HG03439 (cell line): ENCODE data around the gene EHD3.

Experiments used
- ATAC-seq: cut with Tn5 transposase; IDR thresholded peaks from one replicate; pipeline ENCODE4 v1.9.1; 2021; ENCODE audit warnings: mild to moderate bottlenecking, moderate library complexity; ENCODE audit not compliant: unreplicated experiment

EHD3 gene

GRCh38 chr2:31233741-31234682, at the start of gene EHD3:
TSS of gene EHD3 (plus strand) at chr2:31234152. CDS start at chr2:31234622, 470 bp downstream.
- peak; percentile 96 for ATAC-seq

GRCh38 chr2:31187166-31187565, 46.8 kb upstream of the EHD3 start:
- no peak for ATAC-seq

- ATAC-seq: no peak
Observed at GRCh38 chr2:31188131-31188530, 45.8 kb upstream of the EHD3 start.

- ATAC-seq: no peak
Observed at GRCh38 chr2:31189141-31189540, 44.8 kb upstream of the EHD3 start.

GRCh38 chr2:31190188-31190587, 43.8 kb upstream of the EHD3 start:
- no peak for ATAC-seq

GRCh38 chr2:31191931-31192330, 42.0 kb upstream of the EHD3 start:
- no peak for ATAC-seq

- ATAC-seq: no peak
Observed at GRCh38 chr2:31192396-31192795, 41.6 kb upstream of the EHD3 start.

- ATAC-seq: no peak
Observed at GRCh38 chr2:31192851-31193392, 41.0 kb upstream of the EHD3 start.

GRCh38 chr2:31193806-31194205, 40.1 kb upstream of the EHD3 start:
- no peak for ATAC-seq

- ATAC-seq: no peak
Observed at GRCh38 chr2:31196622-31197021, 37.3 kb upstream of the EHD3 start.

- ATAC-seq: no peak
Observed at GRCh38 chr2:31197166-31197565, 36.8 kb upstream of the EHD3 start.

GRCh38 chr2:31197669-31198068, 36.3 kb upstream of the EHD3 start:
- ATAC-seq: no peak

GRCh38 chr2:31199206-31199605, 34.7 kb upstream of the EHD3 start:
- ATAC-seq: no peak

- no peak for ATAC-seq
Observed at GRCh38 chr2:31200972-31201371, 33.0 kb upstream of the EHD3 start.

- ATAC-seq: no peak
Observed at GRCh38 chr2:31202041-31202440, 31.9 kb upstream of the EHD3 start.

GRCh38 chr2:31202833-31203232, 31.1 kb upstream of the EHD3 start:
- ATAC-seq: no peak

GRCh38 chr2:31203916-31204315, 30.0 kb upstream of the EHD3 start:
- no peak for ATAC-seq

GRCh38 chr2:31204783-31205182, 29.2 kb upstream of the EHD3 start:
- no peak for ATAC-seq

- no peak for ATAC-seq
Observed at GRCh38 chr2:31205186-31205585, 28.8 kb upstream of the EHD3 start.

GRCh38 chr2:31205613-31206012, 28.3 kb upstream of the EHD3 start:
- no peak for ATAC-seq

GRCh38 chr2:31207790-31208189, 26.2 kb upstream of the EHD3 start:
- no peak for ATAC-seq

GRCh38 chr2:31208240-31208639, 25.7 kb upstream of the EHD3 start:
- ATAC-seq: no peak
